Brain microvascular endothelial cell (primary cell): ENCODE results near the gene ELP1.

Experiments
- DNase-seq: peaks from one replicate; pipeline ENCODE4 v3.0.0-alpha.2; 2020
- H3K27ac ChIP-seq: fragments of 250-450 bp; sonication (Bioruptor Pico); 2 replicates; pipeline ENCODE4 v1.5.1; 2020; ENCODE audit warnings: mild to moderate bottlenecking, moderate library complexity
- H3K27me3 ChIP-seq: fragments of 250-450 bp; sonication (Bioruptor Pico); replicated peaks from 2 replicates; pipeline ENCODE4 v1.5.1; 2020; ENCODE audit warnings: mild to moderate bottlenecking
- H3K36me3 ChIP-seq: fragments of 250-450 bp; sonication (Bioruptor Pico); replicated peaks from 2 replicates; pipeline ENCODE4 v1.5.1; 2020; ENCODE audit warnings: mild to moderate bottlenecking
- H3K4me3 ChIP-seq: 2 replicates; pipeline ENCODE4 v1.5.1; 2011; ENCODE audit warnings: low read depth, mild to moderate bottlenecking, control low read depth, low read length, moderate library complexity
- CTCF ChIP-seq: IDR thresholded peaks from 2 replicates; pipeline ENCODE4 v1.5.1; 2011; ENCODE audit warnings: low read depth, mild to moderate bottlenecking, moderate library complexity, low read length, control low read depth, inconsistent platforms; ENCODE audit errors: missing control alignments
- in situ Hi-C: cut with HindIII; loops from 2 replicates; pipeline ENCODE4 v1.10.0; 2017; ENCODE audit warnings: low sequenced_read_pairs, low pct_ligation_motif_present

Gene ELP1

DNA sequence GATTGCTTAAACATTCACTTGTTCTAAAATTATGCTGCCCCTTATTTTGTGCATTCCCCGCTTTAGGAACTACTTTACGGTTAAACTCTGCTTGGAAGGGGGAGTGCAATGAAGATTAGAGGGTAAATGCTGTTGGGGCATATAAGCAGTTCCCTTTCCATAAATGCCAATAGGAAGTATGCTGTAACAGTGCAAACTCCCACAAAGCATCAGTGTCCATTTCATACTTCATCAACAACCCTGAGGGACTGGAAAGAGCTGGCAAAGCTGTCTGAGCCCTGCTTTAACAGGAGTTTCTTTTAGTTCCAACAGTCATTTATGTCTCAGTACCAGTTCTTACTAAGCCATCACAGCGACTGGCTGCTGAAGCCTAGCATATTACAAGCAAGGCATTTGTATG, 70.0 kb downstream of the ELP1 start:
- in situ Hi-C loops = no loop called here
- Histone ChIP-seq H3K27ac (no peak overlapping the region), H3K36me3 (no peaks in the 10 kb centered on the region), H3K4me3 (no peak overlapping the region), H3K27me3 (no peaks in the 10 kb centered on the region)
- TF ChIP-seq CTCF = no peak
- DNase-seq = no peak

GRCh38 chr9:108861997-108862396, 71.9 kb downstream of the ELP1 start, which contains the start of gene ACTL7A:
Gene ACTL7A (plus strand): TSS chr9:108862266. CDS start chr9:108862323, 57 bp downstream.
- no peak within 1 kb of the TSS for H3K27ac ChIP-seq
- in situ Hi-C loops = no loop called here
- no peaks in the 10 kb centered on the region for H3K36me3 ChIP-seq
- no peak for TF ChIP-seq CTCF
- H3K4me3 ChIP-seq = no peak within 1 kb of the TSS
- DNase-seq = no peak
- no peaks in the 10 kb centered on the region for H3K27me3 ChIP-seq

DNA sequence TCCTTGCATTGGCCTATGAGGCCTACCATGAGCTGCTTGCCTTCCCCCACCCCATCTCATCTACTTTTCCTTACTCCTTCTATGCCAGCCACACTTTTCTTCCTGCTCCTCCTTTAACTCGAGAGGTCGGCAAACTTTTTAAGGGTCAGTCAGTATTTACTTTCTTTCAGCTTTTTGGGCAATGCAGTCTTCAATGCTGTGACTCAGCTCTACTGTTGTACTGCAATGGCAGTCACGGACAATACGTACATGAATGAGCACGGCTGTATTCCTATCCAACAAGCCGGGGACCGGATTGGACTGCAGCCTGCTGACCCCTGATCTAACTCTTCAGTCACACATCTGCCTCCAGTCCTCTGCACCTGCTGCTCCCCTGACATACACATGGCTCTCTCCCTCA, 72.5 kb downstream of the ELP1 start:
- H3K4me3 ChIP-seq = no peak overlapping the region
- no peak for DNase-seq
- TF ChIP-seq CTCF = no peak
- H3K27ac ChIP-seq = no peak overlapping the region
- no peaks in the 10 kb centered on the region for H3K27me3 ChIP-seq
- in situ Hi-C loops = no loop called here
- no peaks in the 10 kb centered on the region for H3K36me3 ChIP-seq

- TF ChIP-seq CTCF = no peak
- Histone ChIP-seq H3K4me3 (no peak overlapping the region), H3K36me3 (no peaks in the 10 kb centered on the region)
Measured at GRCh38 chr9:108860764-108861163, 73.2 kb downstream of the ELP1 start.

GRCh38 chr9:108860354-108860753, 73.6 kb downstream of the ELP1 start:
- no peak for DNase-seq
- Histone ChIP-seq H3K4me3 (no peak overlapping the region), H3K36me3 (no peaks in the 10 kb centered on the region), H3K27ac (no peak overlapping the region), H3K27me3 (no peaks in the 10 kb centered on the region)
- in situ Hi-C loops = no loop called here
- no peak for TF ChIP-seq CTCF

More at GRCh38 chr9:108860764-108861163, 73.2 kb downstream of the ELP1 start:
- no peak for DNase-seq
- Histone ChIP-seq H3K27ac (no peak overlapping the region), H3K27me3 (no peaks in the 10 kb centered on the region)
- in situ Hi-C loops = no loop called here

DNA sequence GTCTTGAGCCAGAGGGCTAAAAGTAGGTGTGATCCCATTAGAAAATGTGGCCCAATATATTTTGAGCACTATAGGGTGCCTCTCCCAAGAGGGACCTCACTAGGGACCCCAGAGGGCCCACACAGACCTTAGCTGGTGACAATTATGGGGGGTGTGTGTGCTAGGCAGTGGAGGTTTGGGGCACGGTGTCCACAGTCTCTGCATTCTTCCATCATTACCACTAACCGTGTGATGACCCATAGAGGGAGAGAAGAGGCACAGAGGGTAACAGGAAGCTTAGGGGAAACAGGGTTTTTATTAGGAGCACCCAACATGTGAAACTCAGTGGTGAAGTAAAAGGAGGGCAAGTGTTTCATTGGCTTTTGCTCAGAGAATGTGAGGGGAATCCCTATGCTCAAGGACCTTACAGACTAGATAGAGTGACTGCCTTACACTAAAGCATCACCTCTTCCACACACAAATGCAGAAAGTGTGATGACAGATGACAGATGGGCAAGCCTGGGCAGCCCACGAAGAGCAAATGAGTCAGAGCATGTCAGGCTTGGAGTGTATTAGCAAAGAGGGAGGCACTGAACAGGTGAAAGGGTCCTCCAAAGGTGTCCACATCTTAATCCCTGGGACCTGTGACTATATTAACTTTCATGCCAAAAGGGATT, 74.3 kb downstream of the ELP1 start:
- no peak for DNase-seq
- in situ Hi-C loops = no loop called here
- Histone ChIP-seq H3K36me3 (no peaks in the 10 kb centered on the region), H3K27ac (no peak overlapping the region), H3K27me3 (no peaks in the 10 kb centered on the region), H3K4me3 (no peak overlapping the region)
- TF ChIP-seq CTCF = no peak
